GM21381 (cell line): ENCODE measurements around the gene MLNR.

ENCODE experiments used
- ATAC-seq: cut with Tn5 transposase; IDR thresholded peaks from one replicate; pipeline ENCODE4 v1.9.1; 2021; ENCODE audit warnings: mild to moderate bottlenecking, moderate library complexity; ENCODE audit not compliant: unreplicated experiment

The MLNR gene, protein sequence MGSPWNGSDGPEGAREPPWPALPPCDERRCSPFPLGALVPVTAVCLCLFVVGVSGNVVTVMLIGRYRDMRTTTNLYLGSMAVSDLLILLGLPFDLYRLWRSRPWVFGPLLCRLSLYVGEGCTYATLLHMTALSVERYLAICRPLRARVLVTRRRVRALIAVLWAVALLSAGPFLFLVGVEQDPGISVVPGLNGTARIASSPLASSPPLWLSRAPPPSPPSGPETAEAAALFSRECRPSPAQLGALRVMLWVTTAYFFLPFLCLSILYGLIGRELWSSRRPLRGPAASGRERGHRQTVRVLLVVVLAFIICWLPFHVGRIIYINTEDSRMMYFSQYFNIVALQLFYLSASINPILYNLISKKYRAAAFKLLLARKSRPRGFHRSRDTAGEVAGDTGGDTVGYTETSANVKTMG

GRCh38 chr13:49220036-49220855 lies at the start of gene MLNR:
Gene MLNR (plus strand): TSS chr13:49220338. CDS start chr13:49220338, 0 bp downstream.
- ATAC-seq, result no peak

DNA sequence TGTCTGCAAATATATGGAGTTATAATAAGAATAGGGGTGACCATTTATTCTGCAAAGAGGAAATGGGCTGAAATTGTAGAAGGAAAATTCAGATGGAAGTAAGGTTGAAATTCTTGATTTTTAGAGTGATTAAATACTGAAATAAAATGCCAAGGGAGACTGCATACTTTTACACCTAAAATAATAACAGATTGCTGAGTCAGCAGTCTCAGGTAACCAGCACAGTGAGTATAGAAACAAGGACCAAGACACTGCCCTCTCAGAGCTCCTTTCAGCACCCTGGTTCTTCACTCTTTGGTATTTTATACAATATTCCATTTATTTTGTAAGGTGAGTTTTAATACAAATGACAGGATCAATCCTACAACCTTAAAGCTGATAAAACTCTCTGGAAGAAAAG lies 48.8 kb upstream of the MLNR start:
- ATAC-seq, result no peak

DNA sequence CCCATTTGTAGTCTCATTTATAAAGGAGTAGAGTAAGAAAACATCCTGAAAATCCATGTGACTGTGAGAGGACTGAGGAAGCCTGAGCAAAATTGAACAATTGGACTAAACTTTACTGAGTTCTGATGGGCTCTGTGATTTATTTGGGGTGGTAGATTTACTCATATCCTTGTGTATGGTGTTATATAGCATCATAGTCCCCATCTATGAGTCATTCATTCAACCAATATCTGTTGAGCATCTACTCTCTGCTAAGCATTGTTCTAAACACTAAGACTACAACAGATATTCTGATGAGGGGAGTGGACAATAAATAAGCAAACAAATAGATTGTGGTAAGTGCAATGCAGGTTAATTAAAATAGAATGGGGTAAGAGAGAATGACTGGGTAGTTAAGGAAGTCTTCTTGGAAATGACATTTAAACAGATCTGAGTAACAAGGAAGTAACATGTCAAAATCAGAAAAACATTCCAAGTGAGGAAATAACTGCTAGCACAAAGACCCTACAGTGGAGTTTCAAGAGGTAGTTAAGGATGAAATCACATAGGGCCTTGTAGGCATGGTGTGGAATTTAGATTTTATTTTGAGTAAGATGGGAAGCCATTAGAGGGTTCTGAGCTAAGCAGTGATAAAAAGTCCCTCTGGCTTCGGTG lies 36.3 kb upstream of the MLNR start:
- ATAC-seq, result no peak

GRCh38 chr13:49184621-49185020 lies 35.5 kb upstream of the MLNR start:
- ATAC-seq, result no peak

GRCh38 chr13:49185264-49185663 lies 34.9 kb upstream of the MLNR start:
- ATAC-seq, result no peak

GRCh38 chr13:49190901-49191300 lies 29.2 kb upstream of the MLNR start:
- no peak for ATAC-seq

GRCh38 chr13:49206641-49207040 lies 13.5 kb upstream of the MLNR start:
- no peak for ATAC-seq

DNA sequence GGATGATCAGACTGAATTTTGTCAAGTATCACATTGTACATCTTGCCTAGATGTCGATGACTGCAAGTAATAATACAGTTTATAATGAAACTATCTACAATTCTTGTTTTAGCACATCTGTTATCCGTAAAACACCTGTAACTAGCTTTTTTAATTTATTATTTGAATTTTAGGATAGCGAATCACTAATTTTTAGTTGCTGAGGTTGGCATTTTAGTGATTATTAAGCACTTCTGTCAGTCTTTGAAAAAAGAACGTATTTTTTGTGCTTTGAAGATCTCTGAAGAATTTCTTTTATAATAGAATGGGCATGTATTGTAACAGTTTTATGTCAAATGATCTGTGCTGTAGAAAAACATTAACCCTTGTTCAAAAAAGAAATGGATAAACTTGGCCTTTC lies 11.5 kb upstream of the MLNR start:
- no peak for ATAC-seq

DNA sequence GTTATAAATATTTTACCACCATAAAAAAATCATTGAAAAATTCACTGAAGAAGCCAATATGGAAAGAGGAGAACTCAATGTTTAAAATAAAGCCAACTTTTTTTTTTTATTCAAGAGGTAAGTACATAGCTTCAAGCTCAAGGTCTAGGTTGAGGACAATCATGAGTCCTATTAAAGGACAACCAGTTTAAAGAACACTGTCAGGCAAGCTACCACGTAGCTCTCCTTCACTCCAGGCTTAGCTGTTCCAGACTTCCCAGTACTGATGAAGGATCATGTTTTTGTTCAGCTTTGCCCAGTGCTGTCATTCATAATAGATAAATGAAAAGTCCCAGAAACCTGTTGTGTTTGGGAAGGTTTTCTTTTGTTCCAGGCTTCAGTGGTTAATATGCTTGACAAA lies 10.0 kb upstream of the MLNR start:
- ATAC-seq, result no peak

GRCh38 chr13:49210669-49211068 lies 9.5 kb upstream of the MLNR start:
- ATAC-seq, result no peak

DNA sequence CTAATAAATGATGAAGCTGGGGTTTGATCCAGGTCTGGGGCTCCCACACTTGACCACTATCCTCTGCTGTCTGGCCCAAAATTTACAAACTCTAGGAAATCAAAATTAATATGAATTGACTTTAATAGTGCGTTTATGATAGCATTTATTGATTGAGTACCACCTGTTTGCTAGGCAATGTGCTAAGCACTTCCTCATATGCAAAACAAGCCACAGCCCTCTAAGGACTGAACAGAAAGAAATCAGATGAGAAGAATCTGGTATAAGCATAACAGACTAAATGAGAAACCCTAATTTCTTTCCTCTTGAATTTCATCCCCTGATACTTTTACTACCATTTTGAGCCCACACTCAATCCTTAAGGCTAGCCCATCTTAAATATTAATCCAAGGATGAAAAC lies 6.6 kb upstream of the MLNR start:
- no peak for ATAC-seq

GRCh38 chr13:49213997-49214916 lies 5.9 kb upstream of the MLNR start:
- no peak for ATAC-seq

DNA sequence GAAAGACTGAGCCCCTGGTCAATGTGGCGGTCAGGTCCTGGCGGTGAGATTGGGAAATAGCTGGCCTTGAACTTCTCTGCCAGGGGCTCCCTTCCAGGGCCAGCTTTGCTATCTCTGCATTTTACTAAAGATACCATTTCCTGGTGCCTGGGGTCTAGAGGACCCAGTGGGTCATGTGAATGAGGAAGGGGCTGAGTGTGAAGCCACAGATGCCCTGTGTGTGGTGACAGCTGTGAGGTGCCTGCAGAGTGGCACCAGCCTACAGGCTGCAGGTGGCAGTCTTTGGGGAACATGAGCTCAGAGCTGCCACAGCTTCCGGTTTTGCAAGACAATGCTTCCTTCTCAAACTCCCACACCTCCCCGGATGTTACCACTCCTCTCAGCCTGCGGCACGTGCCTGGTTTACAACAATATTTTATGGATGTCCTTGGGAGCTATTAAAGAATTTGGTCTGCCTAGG lies 5.2 kb upstream of the MLNR start:
- ATAC-seq, result peak; percentile 62

DNA sequence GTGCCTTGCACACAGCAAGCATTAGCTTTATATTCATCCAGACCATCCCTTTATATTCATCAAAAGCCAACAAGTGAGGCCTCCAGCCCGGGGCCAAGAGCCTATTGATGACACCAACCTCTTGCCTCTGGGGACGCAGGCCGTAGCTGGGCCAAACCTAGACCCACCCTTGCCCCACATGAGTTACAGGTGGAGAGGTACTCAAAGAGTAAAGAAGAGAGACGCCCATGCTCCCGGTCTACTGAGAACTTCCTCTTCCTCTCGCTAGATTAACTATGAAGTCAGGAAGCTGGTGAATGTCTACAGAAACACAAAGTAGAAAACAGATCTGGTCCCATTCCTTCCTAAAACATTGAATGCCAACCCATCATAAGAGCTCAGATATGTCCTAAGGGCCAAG lies 3.8 kb upstream of the MLNR start:
- no peak for ATAC-seq

DNA sequence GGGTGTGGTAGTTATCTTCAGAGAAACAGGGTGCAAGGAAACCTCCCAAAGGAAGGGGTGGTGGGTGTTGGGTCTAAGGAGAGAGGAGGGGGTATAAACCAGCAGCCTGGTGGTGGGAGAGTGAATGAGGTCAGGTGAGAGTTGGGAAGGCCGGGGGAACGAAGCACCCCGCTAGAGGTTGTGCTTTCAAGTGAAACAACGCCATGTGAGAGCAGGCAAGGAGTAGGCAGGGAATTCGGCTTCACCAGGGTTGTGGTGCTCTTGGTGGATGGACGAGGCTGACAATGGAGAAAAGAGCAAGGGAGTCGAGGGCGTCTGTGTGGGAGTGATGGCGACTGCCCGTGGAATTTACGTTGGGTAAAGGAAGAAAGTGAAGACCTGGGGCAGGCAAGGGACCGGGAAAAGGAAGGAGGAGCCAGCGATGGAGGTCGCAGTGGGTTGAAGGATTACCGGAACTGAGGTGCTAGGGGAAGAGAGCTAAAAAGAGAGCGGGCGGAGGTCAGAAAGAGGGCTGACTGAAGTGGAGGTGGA lies 2.1 kb upstream of the MLNR start:
- ATAC-seq, result no peak

DNA sequence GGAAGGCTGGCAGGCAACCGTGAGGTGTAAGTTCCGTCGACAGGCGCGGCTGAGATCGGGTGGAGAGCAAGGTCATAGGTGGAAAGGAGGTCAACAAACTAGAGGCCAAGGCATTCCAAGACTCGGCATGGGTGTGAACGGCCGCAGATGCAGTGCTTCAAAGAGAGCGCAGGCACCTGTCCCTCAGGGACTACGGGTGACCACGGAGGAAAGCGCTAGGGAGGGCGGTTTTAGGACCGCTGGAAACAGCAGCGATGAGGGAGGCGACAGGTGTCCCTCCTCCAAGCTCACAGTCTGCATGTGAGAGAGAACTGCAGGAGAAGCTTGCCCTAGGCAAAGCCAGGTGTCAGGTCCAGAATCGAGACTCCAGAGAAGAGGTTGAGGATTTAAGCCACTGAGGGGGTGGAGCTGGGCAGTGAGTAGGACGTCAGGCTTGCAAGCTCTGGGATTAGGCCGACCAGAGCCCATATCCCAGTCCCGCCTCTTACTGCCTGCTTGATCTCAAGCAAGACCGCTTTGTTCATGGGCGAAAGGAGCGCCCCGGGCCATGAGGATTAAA lies 1.6 kb upstream of the MLNR start:
- ATAC-seq, result no peak

- ATAC-seq, result no peak
Measured at GRCh38 chr13:49219647-49220035, 497 bp upstream of the MLNR start.

DNA sequence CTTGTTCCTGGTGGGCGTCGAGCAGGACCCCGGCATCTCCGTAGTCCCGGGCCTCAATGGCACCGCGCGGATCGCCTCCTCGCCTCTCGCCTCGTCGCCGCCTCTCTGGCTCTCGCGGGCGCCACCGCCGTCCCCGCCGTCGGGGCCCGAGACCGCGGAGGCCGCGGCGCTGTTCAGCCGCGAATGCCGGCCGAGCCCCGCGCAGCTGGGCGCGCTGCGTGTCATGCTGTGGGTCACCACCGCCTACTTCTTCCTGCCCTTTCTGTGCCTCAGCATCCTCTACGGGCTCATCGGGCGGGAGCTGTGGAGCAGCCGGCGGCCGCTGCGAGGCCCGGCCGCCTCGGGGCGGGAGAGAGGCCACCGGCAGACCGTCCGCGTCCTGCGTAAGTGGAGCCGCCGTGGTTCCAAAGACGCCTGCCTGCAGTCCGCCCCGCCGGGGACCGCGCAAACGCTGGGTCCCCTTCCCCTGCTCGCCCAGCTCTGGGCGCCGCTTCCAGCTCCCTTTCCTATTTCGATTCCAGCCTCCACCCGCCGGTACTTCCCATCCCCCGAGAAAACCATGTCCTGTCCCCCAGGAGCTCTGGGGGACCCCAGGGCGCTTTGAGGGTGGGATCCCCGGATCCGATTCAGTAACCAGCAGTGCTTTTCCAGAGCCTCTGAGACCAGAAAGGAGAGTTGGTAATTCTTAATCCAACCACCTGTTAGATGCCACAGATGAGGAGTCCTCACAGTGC lies 885 bp downstream of the MLNR start:
- no peak for ATAC-seq

- ATAC-seq, result no peak
Measured at GRCh38 chr13:49221590-49221965, 1.4 kb downstream of the MLNR start.
